Osteoblast (primary cell): Measurements from ENCODE around the gene EED. TPM values are rescaled to one million over a fixed set of nuclear protein-coding genes. Genes with fewer than 3 reads are reported as not detected.
"Not testable (repeated sequence)": the region's sequence is repeated elsewhere in the genome, so short reads cannot be mapped to it uniquely, and the experiment has no call there.

ENCODE experiments used
- DNase-seq: peaks from one replicate; pipeline ENCODE4 v3.0.0; 2011; ENCODE audit warnings: low spot score, mixed read lengths; ENCODE audit not compliant: insufficient read length; ENCODE audit errors: missing footprints
- H2AFZ ChIP-seq: 2 replicates; pipeline ENCODE4 v1.6.0; 2011; ENCODE audit warnings: mild to moderate bottlenecking, low read length
- H3K27ac ChIP-seq: 2 replicates; pipeline ENCODE4 v1.5.1; 2011; ENCODE audit warnings: mild to moderate bottlenecking, low read depth, low read length, moderate library complexity
- H3K27me3 ChIP-seq: 2 replicates; pipeline ENCODE4 v1.6.0; 2012; ENCODE audit warnings: mild to moderate bottlenecking, control low read depth, inconsistent platforms, low read length, moderate library complexity; ENCODE audit not compliant: insufficient read depth
- H3K36me3 ChIP-seq: 2 replicates; pipeline ENCODE4 v1.5.1; 2011; ENCODE audit warnings: mild to moderate bottlenecking, low read length, control low read depth, moderate library complexity; ENCODE audit not compliant: insufficient read depth
- H3K4me1 ChIP-seq: 2 replicates; pipeline ENCODE4 v1.5.1; 2011; ENCODE audit warnings: mild to moderate bottlenecking, low read length, control low read depth, moderate library complexity; ENCODE audit not compliant: insufficient read depth
- H3K4me2 ChIP-seq: 2 replicates; pipeline ENCODE4 v1.6.0; 2011; ENCODE audit warnings: mild to moderate bottlenecking, low read length; ENCODE audit not compliant: insufficient read depth
- H3K4me3 ChIP-seq: fragments of 200-600 bp; sonication (generic); 3 replicates; pipeline ENCODE4 v1.5.1; 2012; ENCODE audit warnings: mild to moderate bottlenecking, low read length, inconsistent platforms; ENCODE audit not compliant: insufficient read depth
- H3K79me2 ChIP-seq: 2 replicates; pipeline ENCODE4 v1.6.0; 2012; ENCODE audit warnings: mild to moderate bottlenecking, low read length, control low read depth, inconsistent platforms; ENCODE audit not compliant: insufficient read depth
- H3K9me3 ChIP-seq: 2 replicates; pipeline ENCODE4 v1.5.1; 2011; ENCODE audit warnings: low read depth, low read length, control low read depth
- H4K20me1 ChIP-seq: 2 replicates; pipeline ENCODE4 v1.6.0; 2012; ENCODE audit warnings: mild to moderate bottlenecking, low read length, control low read depth; ENCODE audit not compliant: insufficient read depth
- total RNA-seq: library from RNA; depleted of rRNA; stranded (reverse); fragments of >200 nt; gene quantifications from 2 replicates; pipeline ENCODE4 v1.2.3, GENCODE V29; 2012
- TF ChIP-seq, protein P1 (sequence below): IDR thresholded peaks from 2 replicates; pipeline ENCODE4 v1.5.1; 2011; ENCODE audit warnings: mild to moderate bottlenecking, low read depth, low read length, moderate library complexity; ENCODE audit errors: extremely low read depth

The EED gene
- total RNA-seq, 1 donor = 12.3 TPM

DNA sequence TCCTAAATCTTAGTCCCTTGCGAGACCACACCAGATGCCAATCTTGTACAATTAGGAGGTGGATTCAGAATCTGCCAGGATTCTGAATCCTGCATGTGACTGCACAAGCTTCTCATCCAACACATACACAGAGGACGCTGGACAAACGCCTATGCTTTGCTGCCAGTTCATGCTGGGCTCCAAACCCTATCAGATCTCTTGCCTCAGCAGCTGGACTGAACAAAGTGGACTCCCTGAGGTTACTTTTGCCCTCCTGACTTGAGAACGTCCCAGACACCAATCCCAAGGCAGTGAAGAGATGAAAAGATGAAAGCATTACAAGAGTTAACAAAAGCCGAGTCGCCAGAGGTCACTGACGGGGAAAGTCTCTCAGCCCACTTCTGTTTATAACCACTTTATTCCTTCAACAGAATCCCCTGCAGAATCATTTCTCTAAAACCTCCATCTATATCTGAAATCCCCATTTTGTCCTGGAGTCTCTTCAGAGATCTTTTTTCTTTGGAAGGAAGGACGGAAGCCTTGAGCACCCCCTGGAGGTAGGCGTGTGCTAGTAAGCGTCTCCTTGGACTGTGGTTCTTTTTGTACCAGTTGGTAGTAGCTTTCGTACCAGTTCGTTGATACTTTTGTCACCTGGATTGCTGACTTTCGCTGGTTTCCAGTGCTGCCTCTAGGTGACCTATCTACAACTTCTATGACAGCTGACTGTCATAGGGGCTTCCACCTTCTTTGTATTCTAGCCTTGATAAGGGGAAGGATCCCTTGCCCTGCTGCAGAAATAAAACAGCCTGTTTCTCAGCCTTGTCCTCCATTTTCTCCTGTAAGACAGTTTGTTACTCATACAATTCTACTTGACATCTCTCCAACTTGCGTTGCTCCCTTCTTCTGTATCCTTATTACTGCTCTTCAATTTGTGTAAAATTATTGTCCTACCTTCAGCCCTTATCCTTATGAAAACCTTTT, 26.1 kb upstream of the EED start:
- TF ChIP-seq, protein P1, sequence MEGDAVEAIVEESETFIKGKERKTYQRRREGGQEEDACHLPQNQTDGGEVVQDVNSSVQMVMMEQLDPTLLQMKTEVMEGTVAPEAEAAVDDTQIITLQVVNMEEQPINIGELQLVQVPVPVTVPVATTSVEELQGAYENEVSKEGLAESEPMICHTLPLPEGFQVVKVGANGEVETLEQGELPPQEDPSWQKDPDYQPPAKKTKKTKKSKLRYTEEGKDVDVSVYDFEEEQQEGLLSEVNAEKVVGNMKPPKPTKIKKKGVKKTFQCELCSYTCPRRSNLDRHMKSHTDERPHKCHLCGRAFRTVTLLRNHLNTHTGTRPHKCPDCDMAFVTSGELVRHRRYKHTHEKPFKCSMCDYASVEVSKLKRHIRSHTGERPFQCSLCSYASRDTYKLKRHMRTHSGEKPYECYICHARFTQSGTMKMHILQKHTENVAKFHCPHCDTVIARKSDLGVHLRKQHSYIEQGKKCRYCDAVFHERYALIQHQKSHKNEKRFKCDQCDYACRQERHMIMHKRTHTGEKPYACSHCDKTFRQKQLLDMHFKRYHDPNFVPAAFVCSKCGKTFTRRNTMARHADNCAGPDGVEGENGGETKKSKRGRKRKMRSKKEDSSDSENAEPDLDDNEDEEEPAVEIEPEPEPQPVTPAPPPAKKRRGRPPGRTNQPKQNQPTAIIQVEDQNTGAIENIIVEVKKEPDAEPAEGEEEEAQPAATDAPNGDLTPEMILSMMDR = peak; percentile 97
- DNase-seq = peak; percentile 82
- peaks cover 8% of the 10 kb centered on the region for H3K4me1 ChIP-seq
- H3K4me3 ChIP-seq = peak overlapping the region; percentile 69
- peak overlapping the region; percentile 91 for H3K4me2 ChIP-seq
- peak overlapping the region; percentile 98 for H2AFZ ChIP-seq
- no peaks in the 10 kb centered on the region for H4K20me1 ChIP-seq
- H3K27me3 ChIP-seq = no peaks in the 10 kb centered on the region
- no peaks in the 10 kb centered on the region for H3K79me2 ChIP-seq
- H3K36me3 ChIP-seq = no peaks in the 10 kb centered on the region
- no peaks in the 10 kb centered on the region for H3K9me3 ChIP-seq
- peak overlapping the region; percentile 12 for H3K27ac ChIP-seq

DNA sequence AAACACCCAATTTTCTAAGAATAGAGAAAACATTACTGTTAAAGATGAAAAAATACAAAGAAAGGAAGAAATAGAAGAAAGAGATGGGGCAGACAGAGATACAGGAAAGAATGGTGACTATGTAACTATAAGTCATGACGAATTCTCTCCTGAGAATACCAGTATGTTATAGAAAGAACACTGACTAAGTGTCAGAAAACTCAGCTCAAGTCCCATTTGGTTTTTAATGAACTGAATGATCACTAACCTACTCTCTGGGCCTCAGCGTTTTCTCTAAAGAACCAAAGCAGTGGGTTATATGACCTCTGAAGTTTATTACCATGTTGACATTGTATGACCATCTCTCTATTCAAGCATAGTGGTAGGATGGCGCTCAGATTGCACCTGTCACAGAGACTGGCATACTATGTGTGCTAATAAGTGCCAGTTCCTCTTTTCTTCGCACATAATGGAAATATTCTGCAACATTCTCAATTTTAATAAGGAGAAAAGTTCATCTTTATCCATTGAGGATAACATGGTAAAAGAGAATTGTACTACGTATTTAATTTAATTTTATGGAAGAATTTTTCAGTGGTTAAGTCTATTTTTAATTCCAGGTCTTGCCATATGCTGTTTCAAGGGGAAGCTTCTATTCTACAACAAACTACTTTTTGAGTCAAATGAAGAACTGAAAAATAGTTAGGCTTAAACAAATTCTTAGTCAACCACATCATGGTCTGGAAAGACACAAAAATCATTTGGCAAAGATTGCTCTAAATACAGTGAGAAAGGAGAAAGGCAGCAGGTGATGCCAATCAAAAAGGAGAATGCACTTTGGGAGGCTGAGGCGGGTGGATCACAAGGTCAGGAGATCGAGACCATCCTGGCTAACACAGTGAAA, 25.0 kb upstream of the EED start:
- Histone ChIP-seq H2AFZ (peak overlapping the region; percentile 0), H3K27ac (no peak overlapping the region), H3K4me1 (peaks cover 8% of the 10 kb centered on the region), H3K4me2 (no peak overlapping the region), H4K20me1 (no peaks in the 10 kb centered on the region), H3K27me3 (no peaks in the 10 kb centered on the region), H3K36me3 (no peaks in the 10 kb centered on the region), H3K9me3 (no peaks in the 10 kb centered on the region), H3K4me3 (no peak overlapping the region), H3K79me2 (no peaks in the 10 kb centered on the region)
- TF ChIP-seq, protein P1 = no peak
- no peak for DNase-seq

DNA sequence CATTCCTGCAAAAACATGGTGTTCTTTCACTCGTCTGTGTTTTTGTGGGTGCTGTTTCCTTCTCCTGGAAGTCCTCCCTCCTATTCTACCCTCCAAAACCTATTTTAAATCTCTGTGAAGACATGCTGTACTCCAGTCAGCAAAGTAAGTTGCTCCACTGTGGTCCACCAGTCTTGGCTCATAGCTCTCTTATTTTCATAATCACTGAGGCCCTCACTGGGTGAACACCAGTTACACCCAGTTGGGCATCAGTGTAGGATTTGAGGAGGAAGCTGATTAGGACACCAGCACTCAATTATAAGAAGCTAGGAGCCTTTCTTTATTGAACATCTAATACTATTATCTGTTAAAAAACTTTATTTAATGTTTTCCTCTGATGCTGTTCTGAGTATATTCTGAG, 23.9 kb upstream of the EED start:
- TF ChIP-seq, protein P1 = no peak
- Histone ChIP-seq H2AFZ (no peak overlapping the region), H3K9me3 (no peaks in the 10 kb centered on the region), H3K27ac (no peak overlapping the region), H3K4me2 (no peak overlapping the region), H3K4me1 (peaks cover 8% of the 10 kb centered on the region), H3K36me3 (no peaks in the 10 kb centered on the region), H3K27me3 (no peaks in the 10 kb centered on the region), H4K20me1 (no peaks in the 10 kb centered on the region), H3K4me3 (no peak overlapping the region), H3K79me2 (no peaks in the 10 kb centered on the region)
- no peak for DNase-seq

DNA sequence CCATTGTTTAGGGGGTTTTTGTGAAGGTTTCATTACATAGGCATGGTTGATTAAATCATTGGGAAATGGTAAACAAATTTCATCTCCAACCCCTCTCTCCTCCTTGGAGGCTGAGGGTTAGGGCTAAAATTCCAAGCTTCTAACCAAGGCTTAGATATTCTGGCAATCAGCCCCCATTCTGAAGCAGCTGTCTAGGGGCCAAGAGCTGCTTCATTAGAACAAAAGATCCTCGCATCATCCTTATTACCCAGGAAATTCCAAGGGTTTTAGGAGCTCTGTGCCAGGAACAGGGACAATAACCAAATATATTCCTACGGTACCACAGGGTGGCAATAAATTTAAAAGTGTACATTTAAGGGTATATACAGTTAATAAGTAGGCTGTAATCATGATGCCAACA, 22.5 kb upstream of the EED start:
- Histone ChIP-seq H3K9me3 (no peaks in the 10 kb centered on the region), H3K27ac (no peak overlapping the region), H3K27me3 (no peaks in the 10 kb centered on the region), H4K20me1 (no peaks in the 10 kb centered on the region), H2AFZ (no peak overlapping the region), H3K4me2 (no peak overlapping the region), H3K36me3 (no peaks in the 10 kb centered on the region), H3K79me2 (no peaks in the 10 kb centered on the region), H3K4me1 (peaks cover 8% of the 10 kb centered on the region), H3K4me3 (no peak overlapping the region)
- TF ChIP-seq, protein P1 = no peak
- no peak for DNase-seq

DNA sequence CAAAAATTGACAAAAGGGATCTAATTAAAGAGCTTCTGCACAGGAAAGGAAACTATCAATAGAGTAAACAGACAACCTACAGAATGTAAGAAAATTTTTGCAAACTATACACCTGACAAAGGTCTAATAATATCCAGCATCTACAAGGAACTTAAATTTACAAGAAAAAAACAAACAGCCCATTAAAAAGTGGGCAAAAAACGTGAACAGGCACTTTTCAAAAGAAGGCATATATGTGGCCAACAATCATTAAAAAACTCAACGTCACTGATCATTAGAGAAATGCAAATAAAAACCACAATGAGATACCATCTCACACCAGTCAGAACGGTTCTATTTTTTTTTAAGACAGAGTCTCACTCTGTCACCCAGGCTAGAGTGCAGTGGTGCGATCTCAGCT, 20.0 kb upstream of the EED start:
- H2AFZ ChIP-seq, H3K27me3 ChIP-seq, H3K27ac ChIP-seq, H3K36me3 ChIP-seq, H4K20me1 ChIP-seq, H3K4me1 ChIP-seq, H3K4me2 ChIP-seq, H3K4me3 ChIP-seq, DNase-seq, H3K9me3 ChIP-seq, H3K79me2 ChIP-seq: not testable (repeated sequence)
